K562 (cell line): Measurements from ENCODE around the gene POLD4. TPM values are rescaled to one million over a fixed set of nuclear protein-coding genes. Genes with fewer than 3 reads are reported as not detected.

ENCODE experiments used
- ATAC-seq: fragments of 200-7000 bp; cut with Tn5 transposase; 3 replicates; pipeline ENCODE4 v1.9.1; 2020; ENCODE audit warnings: moderate library complexity
- BruUV-seq: library from RNA; stranded (reverse); fragments of 400-500 nt; replicated peaks from 2 replicates; lab custom pipeline; 2021; lab: Mats Ljungman, UMichigan
- CTCF ChIA-PET: fragments of 300-600 bp; formaldehyde crosslinking; extraction: SDS; loops from one replicate; lab custom pipeline; 2021; ENCODE audit warnings: low intra/inter-chr PET ratio; lab: Yijun Ruan, JAX
- POLR2A ChIA-PET: fragments of 300-600, 350-650 bp; sonication (Branson Sonifier 250); formaldehyde crosslinking; extraction: SDS; loops from one replicate; lab custom pipeline; 2021; ENCODE audit warnings: antibody characterized with exemption, inconsistent platforms; lab: Yijun Ruan, JAX
- DNase-seq, 4 experiments: peaks; one replicate each; pipeline versions ENCODE4 v3.0.0 to v3.0.0-alpha.2; 2011 to 2018; ENCODE audit warnings: low spot score in 3 of 4, mixed read lengths in 3 of 4; ENCODE audit errors: extremely low read depth in 1 of 4
- FAIRE-seq: peaks from 2 replicates; lab custom pipeline; 2011; peaks lifted over from hg19 to GRCh38; lab: Jason Lieb, UNC
- H2AFZ ChIP-seq: 2 replicates; pipeline ENCODE4 v1.6.0; 2011; ENCODE audit warnings: low read depth, low read length, control low read depth, inconsistent platforms
- H3K27ac ChIP-seq: fragments of 200-600 bp; 3 replicates; pipeline ENCODE4 v1.8.0; 2011; ENCODE audit warnings: low read depth, mild to moderate bottlenecking, control low read depth, inconsistent platforms, low read length, moderate library complexity, mixed read lengths; ENCODE audit errors: extremely low read depth
- H3K27me3 ChIP-seq, 2 experiments: fragments of 300-600 bp in 1 of 2; 2 replicates in 1 of 2; 3 replicates in 1 of 2; pipeline versions ENCODE4 v1.6.0 to v1.8.0; 2011; ENCODE audit warnings: inconsistent platforms in 2 of 2, low read length in 2 of 2, mild to moderate bottlenecking in 1 of 2, mixed read lengths in 1 of 2, moderate library complexity in 1 of 2; ENCODE audit not compliant: control insufficient read depth in 2 of 2, insufficient read depth in 2 of 2
- H3K36me3 ChIP-seq: fragments of 300-600 bp; 3 replicates; pipeline ENCODE4 v1.8.0; 2011; ENCODE audit warnings: mild to moderate bottlenecking, low read length, inconsistent platforms; ENCODE audit not compliant: control insufficient read depth, insufficient read depth
- H3K4me1 ChIP-seq, 2 experiments: fragments of 200-600 bp in 1 of 2; replicated peaks in 1 of 2; 2 replicates in 1 of 2; 3 replicates in 1 of 2; pipeline versions ENCODE4 v1.5.1 to v1.8.0; 2011; ENCODE audit warnings: inconsistent platforms in 2 of 2, low read length in 2 of 2, mild to moderate bottlenecking in 1 of 2, mixed read lengths in 1 of 2, moderate library complexity in 1 of 2; ENCODE audit not compliant: control insufficient read depth in 2 of 2, insufficient read depth in 2 of 2
- H3K4me2 ChIP-seq: 2 replicates; pipeline ENCODE4 v1.6.1; 2011; ENCODE audit warnings: low read length, control low read depth, inconsistent platforms, mixed read lengths; ENCODE audit not compliant: insufficient read depth
- H3K4me3 ChIP-seq: fragments of 200-600 bp; sonication (generic), shearing (Covaris generic); 2 replicates; pipeline ENCODE4 v1.5.1; 2016; ENCODE audit warnings: control low read depth, inconsistent platforms
- H3K79me2 ChIP-seq: fragments of 200-600 bp; 3 replicates; pipeline ENCODE4 v1.8.0; 2011; ENCODE audit warnings: low read length, inconsistent platforms; ENCODE audit not compliant: control insufficient read depth, insufficient read depth
- H3K9ac ChIP-seq, 2 experiments: 2 replicates each; pipeline versions ENCODE4 v1.6.0 to v1.6.1; 2011; ENCODE audit warnings: low read depth in 2 of 2, low read length in 2 of 2, control low read depth in 1 of 2, inconsistent platforms in 1 of 2, mild to moderate bottlenecking in 1 of 2, mixed read lengths in 1 of 2; ENCODE audit not compliant: insufficient read depth in 1 of 2
- H3K9me1 ChIP-seq: one replicate; pipeline ENCODE4 v1.6.0; 2011; ENCODE audit warnings: inconsistent platforms, mild to moderate bottlenecking, low read length, moderate library complexity; ENCODE audit not compliant: control insufficient read depth, insufficient read depth
- H3K9me3 ChIP-seq: replicated peaks from 2 replicates; pipeline ENCODE4 v1.5.1; 2011; ENCODE audit warnings: low read depth, low read length, inconsistent platforms; ENCODE audit not compliant: control insufficient read depth, insufficient read depth
- H4K20me1 ChIP-seq: replicated peaks from 2 replicates; pipeline ENCODE4 v1.6.1; 2011; ENCODE audit warnings: low read length, inconsistent platforms, mixed read lengths; ENCODE audit not compliant: control insufficient read depth, insufficient read depth
- TEAD1 ChIP-seq, 2 experiments: fragments of 450-650 bp in 1 of 2; sonication (generic) in 1 of 2; formaldehyde crosslinking; IDR thresholded peaks; 2 replicates each; pipeline versions ENCODE4 v1.4.0 to v1.8.0; 2020 to 2022; ENCODE audit warnings: mild to moderate bottlenecking in 2 of 2, missing genetic modification reagents in 1 of 2
- WGBS: fragments of 100-300 bp; shearing (Covaris generic); methylation state at CpG from one replicate; pipeline ENCODE4 v1.1.6; 2016; ENCODE audit warnings: low coverage, mixed read lengths; ENCODE audit not compliant: insufficient coverage; ENCODE audit errors: missing lambda C conversion rate; 5-methylcytosine and 5-hydroxymethylcytosine counted together
- in situ Hi-C: fragments of 300-500 bp; cut with MboI; formaldehyde crosslinking; loops from 4 replicates; pipeline ENCODE4 v1.15.0; 2018; ENCODE audit warnings: inconsistent platforms, mixed read lengths
- intact Hi-C: fragments of 100-400 bp; cut with micrococcal nuclease; formaldehyde crosslinking; loops from 2 replicates; pipeline ENCODE4 v1.14.2; 2022
- polyA plus RNA-seq, 8 experiments: library from polyadenylated mRNA; depleted of rRNA in 4 of 8; stranded (reverse) in 5 of 8; unstranded in 3 of 8; fragments of >200 nt; fragmentation: Nextera tagmentation in 2 of 8; fragmentation: Illumina TruSeq in 1 of 8; extraction: Ambion mirVana in 2 of 8; extraction: Trizol in 1 of 8; gene quantifications; 2 replicates each; pipeline versions ENCODE4 v1.2.1 to v1.2.3, GENCODE V29; 2011 to 2014; ENCODE audit warnings: inconsistent platforms in 1 of 8, missing spikeins in 1 of 8
- total RNA-seq, 7 experiments: library from RNA; depleted of rRNA in 6 of 7; stranded (reverse); fragments of >200 nt in 6 of 7; fragmentation: Illumina TruSeq in 2 of 7; extraction: Trizol in 2 of 7; gene quantifications; 2 replicates each; pipeline versions ENCODE4 v1.2.1 to v1.2.3, GENCODE V29; 2011 to 2021; ENCODE audit warnings: low replicate concordance in 1 of 7
- TF ChIP-seq, protein P1 (sequence below): fragments of 450-650 bp; conservative IDR thresholded peaks from 2 replicates; pipeline ENCODE4 v1.6.1; 2016; ENCODE audit warnings: missing genetic modification characterization, low read depth, mild to moderate bottlenecking, missing compliant biosample characterization, moderate library complexity
- TF ChIP-seq, protein P2 (sequence below): fragments of 450-650 bp; IDR thresholded peaks from 2 replicates; pipeline ENCODE4 v1.6.1; 2018; ENCODE audit not compliant: partially characterized antibody

The POLD4 gene
- total and polyA plus RNA-seq, 9 of the 15 experiments (the other 6 are each of a cell fraction or from before 2014, with no cell fraction given), result 5.8 to 64.5 (median 18.3) TPM

DNA sequence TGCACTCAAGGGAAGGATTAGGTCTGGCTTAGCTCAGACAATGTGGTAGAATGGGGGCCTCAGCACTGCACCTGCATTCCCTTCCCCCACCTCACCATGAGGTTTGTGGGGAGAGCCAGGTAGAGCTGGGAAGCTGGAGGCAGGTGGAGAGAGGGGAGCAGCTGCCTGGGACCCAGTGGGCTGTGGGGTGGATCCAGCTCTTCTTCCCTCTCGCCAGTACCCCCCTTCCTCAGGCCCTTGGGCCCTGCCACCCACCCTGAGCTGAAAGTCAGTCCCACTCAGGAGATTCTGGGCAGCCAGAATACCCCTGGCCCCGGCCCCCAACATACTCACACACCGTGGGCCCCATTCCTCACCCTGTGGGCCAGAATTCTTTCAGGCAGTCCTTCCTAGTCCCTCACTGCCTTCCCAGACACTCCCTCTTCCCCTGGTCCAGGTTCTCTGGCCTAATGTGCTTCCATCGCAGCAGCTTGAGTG lies 3.1 kb upstream of the POLD4 start:
- H3K9me1 ChIP-seq, result no peaks in the 10 kb centered on the region
- CTCF ChIA-PET, result interaction anchor here (1.1 to 3.7 kb wide), 4 partner anchors 17 to 29 kb away, joined by 3 to 41 read pairs (median 14); partner anchors contain the start of gene CLCF1
- H3K4me1 ChIP-seq, result peaks cover 46 to 58% of the 10 kb centered on the region in 2 experiments
- peak overlapping the region; percentile 62 to 80; a peak in 3 of 4 replicates for H3K9ac ChIP-seq
- H3K27ac ChIP-seq, result peak overlapping the region; percentile 92; the same call in 2 of the 3 replicates
- peak overlapping the region; percentile 51 for H2AFZ ChIP-seq
- no peak for TF ChIP-seq TEAD1 (CRISPR knock-in tag; IDR thresholded peaks at IDR 0.05)
- TF ChIP-seq, protein P1, sequence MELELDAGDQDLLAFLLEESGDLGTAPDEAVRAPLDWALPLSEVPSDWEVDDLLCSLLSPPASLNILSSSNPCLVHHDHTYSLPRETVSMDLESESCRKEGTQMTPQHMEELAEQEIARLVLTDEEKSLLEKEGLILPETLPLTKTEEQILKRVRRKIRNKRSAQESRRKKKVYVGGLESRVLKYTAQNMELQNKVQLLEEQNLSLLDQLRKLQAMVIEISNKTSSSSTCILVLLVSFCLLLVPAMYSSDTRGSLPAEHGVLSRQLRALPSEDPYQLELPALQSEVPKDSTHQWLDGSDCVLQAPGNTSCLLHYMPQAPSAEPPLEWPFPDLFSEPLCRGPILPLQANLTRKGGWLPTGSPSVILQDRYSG (tag), result no peak
- TF ChIP-seq, protein P2, sequence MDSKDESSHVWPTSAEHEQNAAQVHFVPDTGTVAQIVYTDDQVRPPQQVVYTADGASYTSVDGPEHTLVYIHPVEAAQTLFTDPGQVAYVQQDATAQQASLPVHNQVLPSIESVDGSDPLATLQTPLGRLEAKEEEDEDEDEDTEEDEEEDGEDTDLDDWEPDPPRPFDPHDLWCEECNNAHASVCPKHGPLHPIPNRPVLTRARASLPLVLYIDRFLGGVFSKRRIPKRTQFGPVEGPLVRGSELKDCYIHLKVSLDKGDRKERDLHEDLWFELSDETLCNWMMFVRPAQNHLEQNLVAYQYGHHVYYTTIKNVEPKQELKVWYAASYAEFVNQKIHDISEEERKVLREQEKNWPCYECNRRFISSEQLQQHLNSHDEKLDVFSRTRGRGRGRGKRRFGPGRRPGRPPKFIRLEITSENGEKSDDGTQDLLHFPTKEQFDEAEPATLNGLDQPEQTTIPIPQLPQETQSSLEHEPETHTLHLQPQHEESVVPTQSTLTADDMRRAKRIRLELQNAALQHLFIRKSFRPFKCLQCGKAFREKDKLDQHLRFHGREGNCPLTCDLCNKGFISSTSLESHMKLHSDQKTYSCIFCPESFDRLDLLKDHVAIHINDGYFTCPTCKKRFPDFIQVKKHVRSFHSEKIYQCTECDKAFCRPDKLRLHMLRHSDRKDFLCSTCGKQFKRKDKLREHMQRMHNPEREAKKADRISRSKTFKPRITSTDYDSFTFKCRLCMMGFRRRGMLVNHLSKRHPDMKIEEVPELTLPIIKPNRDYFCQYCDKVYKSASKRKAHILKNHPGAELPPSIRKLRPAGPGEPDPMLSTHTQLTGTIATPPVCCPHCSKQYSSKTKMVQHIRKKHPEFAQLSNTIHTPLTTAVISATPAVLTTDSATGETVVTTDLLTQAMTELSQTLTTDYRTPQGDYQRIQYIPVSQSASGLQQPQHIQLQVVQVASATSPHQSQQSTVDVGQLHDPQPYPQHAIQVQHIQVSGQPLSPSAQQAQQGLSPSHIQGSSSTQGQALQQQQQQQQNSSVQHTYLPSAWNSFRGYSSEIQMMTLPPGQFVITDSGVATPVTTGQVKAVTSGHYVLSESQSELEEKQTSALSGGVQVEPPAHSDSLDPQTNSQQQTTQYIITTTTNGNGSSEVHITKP, result peak; percentile 57
- peaks cover 2% of the 10 kb centered on the region; the same call in 1 of the 3 replicates for H3K36me3 ChIP-seq
- 9% methylated on average over 3 of the region's 4 CpGs for WGBS
- DNase-seq, result no peak
- no peaks in the 10 kb centered on the region for H4K20me1 ChIP-seq
- no peak overlapping the region for H3K4me3 ChIP-seq
- POLR2A ChIA-PET, result interaction anchor here (0.5 to 1.3 kb wide), 6 partner anchors 11 to 1852 kb away, joined by 3 to 5 read pairs (median 3); no protein-coding TSS in a partner anchor
- BruUV-seq, result no TSS peak
- in situ Hi-C loops, result no loop called here
- no peak for ATAC-seq
- intact Hi-C loops, result loop anchor here (5.0 kb wide), 1 partner anchor 151 kb away; the partner anchor contains the start of genes CDK2AP2 and PITPNM1
- peak overlapping the region; percentile 4 for H3K4me2 ChIP-seq
- no peaks in the 10 kb centered on the region for H3K27me3 ChIP-seq
- peaks cover 8% of the 10 kb centered on the region for H3K79me2 ChIP-seq
- FAIRE-seq, result no peak
- no peaks in the 10 kb centered on the region for H3K9me3 ChIP-seq
